WTC11 (cell line): Measurements from ENCODE around the gene NHSL2. TPM values are rescaled to one million over a fixed set of nuclear protein-coding genes. Genes with fewer than 3 reads are reported as not detected.

Experiments used
- ATAC-seq: fragments of 200-7000 bp; cut with Tn5 transposase; 2 replicates; pipeline ENCODE4 v1.10.0; 2021; ENCODE audit warnings: mild to moderate bottlenecking, moderate library complexity
- CTCF ChIA-PET: fragments of 300-600 bp; sonication (Branson Sonifier 250); formaldehyde crosslinking; loops from one replicate; lab custom pipeline; 2021; ENCODE audit warnings: antibody characterized with exemption; lab: Charles Lee
- POLR2A ChIA-PET: fragments of 350-600 bp; sonication (Branson Sonifier 250); formaldehyde crosslinking; loops from one replicate; lab custom pipeline; 2021; ENCODE audit warnings: antibody characterized with exemption; lab: Charles Lee
- DNase-seq: peaks from one replicate; pipeline ENCODE4 v3.0.0; 2021; ENCODE audit warnings: low spot score
- H3K27ac Mint-ChIP-seq: 2 replicates; pipeline ENCODE4 v1.8.0; 2021; ENCODE audit warnings: mixed read lengths
- H3K27me3 Mint-ChIP-seq: 2 replicates; pipeline ENCODE4 v1.8.0; 2021; ENCODE audit warnings: low read depth, mild to moderate bottlenecking, moderate library complexity, mixed read lengths
- H3K36me3 Mint-ChIP-seq: 2 replicates; pipeline ENCODE4 v1.8.0; 2021; ENCODE audit warnings: mixed read lengths
- H3K4me1 Mint-ChIP-seq: 2 replicates; pipeline ENCODE4 v1.8.0; 2022; ENCODE audit warnings: mixed read lengths
- H3K4me3 Mint-ChIP-seq: 2 replicates; pipeline ENCODE4 v1.8.0; 2021; ENCODE audit warnings: mild to moderate bottlenecking, moderate library complexity, mixed read lengths
- H3K9me3 Mint-ChIP-seq: 2 replicates; pipeline ENCODE4 v1.8.0; 2021; ENCODE audit warnings: mixed read lengths
- AFF4 ChIP-seq: sonication (generic); formaldehyde crosslinking; IDR thresholded peaks from 2 replicates; pipeline ENCODE4 v1.8.1; 2023; ENCODE audit warnings: mild to moderate bottlenecking, missing genetic modification reagents, borderline replicate concordance
- ARID4B ChIP-seq: sonication (generic); formaldehyde crosslinking; IDR thresholded peaks from 2 replicates; pipeline ENCODE4 v1.8.0; 2023; ENCODE audit warnings: missing genetic modification reagents, mild to moderate bottlenecking, borderline replicate concordance
- ELF4 ChIP-seq: sonication (generic); formaldehyde crosslinking; IDR thresholded peaks from 2 replicates; pipeline ENCODE4 v1.8.1; 2022; ENCODE audit warnings: low read depth, mild to moderate bottlenecking, moderate library complexity, missing genetic modification reagents
- FOXK1 ChIP-seq: sonication (generic); formaldehyde crosslinking; IDR thresholded peaks from 2 replicates; pipeline ENCODE4 v1.8.0; 2022; ENCODE audit warnings: mild to moderate bottlenecking, moderate library complexity, missing genetic modification reagents
- FOXP4 ChIP-seq: sonication (generic); formaldehyde crosslinking; IDR thresholded peaks from 2 replicates; pipeline ENCODE4 v1.8.0; 2022; ENCODE audit warnings: mild to moderate bottlenecking, missing genetic modification reagents
- GABPB1 ChIP-seq: sonication (generic); formaldehyde crosslinking; IDR thresholded peaks from 2 replicates; pipeline ENCODE4 v1.8.1; 2023; ENCODE audit warnings: mild to moderate bottlenecking, missing genetic modification reagents
- HMGA2 ChIP-seq: fragments of 250-450 bp; sonication (Bioruptor Pico); IDR thresholded peaks from 2 replicates; pipeline ENCODE4 v1.4.0; 2021; ENCODE audit warnings: mild to moderate bottlenecking, moderate library complexity
- HMGXB4 ChIP-seq: sonication (generic); formaldehyde crosslinking; IDR thresholded peaks from 2 replicates; pipeline ENCODE4 v1.8.1; 2023; ENCODE audit warnings: mild to moderate bottlenecking, moderate library complexity, missing genetic modification reagents
- JAZF1 ChIP-seq: fragments of 250-450 bp; sonication (Bioruptor Pico); IDR thresholded peaks from 2 replicates; pipeline ENCODE4 v1.9.0; 2021; ENCODE audit warnings: moderate library complexity, mild to moderate bottlenecking, inconsistent platforms
- MYBL2 ChIP-seq: sonication (generic); formaldehyde crosslinking; IDR thresholded peaks from 2 replicates; pipeline ENCODE4 v1.8.1; 2023; ENCODE audit warnings: mild to moderate bottlenecking, moderate library complexity, missing genetic modification reagents
- NR2C2 ChIP-seq: sonication (generic); formaldehyde crosslinking; IDR thresholded peaks from 2 replicates; pipeline ENCODE4 v1.8.0; 2022; ENCODE audit warnings: mild to moderate bottlenecking, missing genetic modification reagents
- SMAD3 ChIP-seq: sonication (generic); formaldehyde crosslinking; IDR thresholded peaks from 2 replicates; pipeline ENCODE4 v1.8.0; 2022; ENCODE audit warnings: missing genetic modification reagents, mild to moderate bottlenecking, borderline replicate concordance
- TEAD1 ChIP-seq: sonication (generic); formaldehyde crosslinking; IDR thresholded peaks from 2 replicates; pipeline ENCODE4 v1.8.0; 2022; ENCODE audit warnings: mild to moderate bottlenecking, missing genetic modification reagents
- TP53 ChIP-seq: sonication (generic); formaldehyde crosslinking; IDR thresholded peaks from 2 replicates; pipeline ENCODE4 v1.8.1; 2023; ENCODE audit warnings: mild to moderate bottlenecking, missing genetic modification reagents
- ZNF423 ChIP-seq: fragments of 250-450 bp; sonication (Bioruptor Pico); IDR thresholded peaks from 2 replicates; pipeline ENCODE4 v2.1.2; 2022; ENCODE audit warnings: mild to moderate bottlenecking, moderate library complexity
- total RNA-seq: library from RNA; stranded (reverse); gene quantifications from 3 replicates; pipeline ENCODE4 v1.2.3, GENCODE V29; 2021

Gene NHSL2
- total RNA-seq, 1 experiment from 2014 or later = 7.9 TPM

- POLR2A ChIA-PET = interaction anchor here (0.8 to 0.9 kb wide), 3 partner anchors 22 to 61 kb away, joined by 3 to 5 read pairs (median 5); partner anchors contain the start of gene NHSL2
- H3K4me1 Mint-ChIP-seq = peaks cover 54% of the 10 kb centered on the region
- peak overlapping the region; percentile 10; the same call in 1 of the 2 replicates for H3K4me3 Mint-ChIP-seq
- no peaks in the 10 kb centered on the region for H3K27me3 Mint-ChIP-seq
- H3K9me3 Mint-ChIP-seq = peaks cover 3% of the 10 kb centered on the region
- no peaks in the 10 kb centered on the region for H3K36me3 Mint-ChIP-seq
- CTCF ChIA-PET = interaction anchor here (0.6 to 2.6 kb wide), 9 partner anchors 11 to 69 kb away, joined by 3 to 25 read pairs (median 3); partner anchors contain the start of gene NHSL2
- DNase-seq = peak; percentile 41
- ATAC-seq = peak; percentile 97
- no peak for TF ChIP-seq NR2C2 (CRISPR knock-in tag)
- peak; percentile 28; the same call in 1 of the 2 replicates for TF ChIP-seq FOXK1 (CRISPR knock-in tag)
- peak overlapping the region; percentile 97 for H3K27ac Mint-ChIP-seq
Measured at GRCh38 chrX:71935476-71935875, 24.8 kb downstream of the NHSL2 start.

- H3K27me3 Mint-ChIP-seq = no peaks in the 10 kb centered on the region
- TF ChIP-seq FOXP4 (CRISPR knock-in tag) (no peak), TP53 (no peak), MYBL2 (CRISPR knock-in tag) (no peak), HMGA2 (no peak), JAZF1 (no peak), AFF4 (CRISPR knock-in tag) (no peak), HMGXB4 (CRISPR knock-in tag) (no peak), ZNF423 (CRISPR knock-in tag) (no peak), SMAD3 (no peak), ELF4 (CRISPR knock-in tag) (no peak), TEAD1 (CRISPR knock-in tag) (no peak), ARID4B (CRISPR knock-in tag) (no peak), GABPB1 (CRISPR knock-in tag) (no peak)
- TF ChIP-seq, all 79 proteins: peak for 0
- ChIA-PET POLR2A (no interaction called here), CTCF (interaction anchor here (2.6 kb wide), 1 partner anchor 26 kb away, joined by 25 read pairs; the partner anchor contains the start of gene NHSL2)
- DNase-seq = no peak
- Mint-ChIP-seq H3K9me3 (no peaks in the 10 kb centered on the region), H3K27ac (peak overlapping the region; percentile 6; the same call in 1 of the 2 replicates), H3K4me1 (peaks cover 54% of the 10 kb centered on the region), H3K4me3 (no peak overlapping the region), H3K36me3 (no peaks in the 10 kb centered on the region)
- no peak for ATAC-seq
Measured at GRCh38 chrX:71936632-71937031, 26.0 kb downstream of the NHSL2 start.
